HAP-1 (cell line): ENCODE results near the gene WFS1.

ENCODE experiments used
- DNase-seq, 2 experiments: peaks; one replicate each; pipeline ENCODE4 v3.0.0-alpha.2; 2016 to 2020; ENCODE audit warnings: low spot score in 2 of 2
- H3K27me3 ChIP-seq: fragments of 250-450 bp; sonication (Bioruptor Pico); 2 replicates; pipeline ENCODE4 v1.5.1; 2020; ENCODE audit warnings: low read depth, mild to moderate bottlenecking, moderate library complexity
- H3K36me3 ChIP-seq: fragments of 250-450 bp; sonication (Bioruptor Pico); replicated peaks from 2 replicates; pipeline ENCODE4 v1.5.1; 2020; ENCODE audit warnings: mild to moderate bottlenecking
- H3K4me1 ChIP-seq: fragments of 250-450 bp; sonication (Bioruptor Pico); 2 replicates; pipeline ENCODE4 v1.5.1; 2020; ENCODE audit warnings: mild to moderate bottlenecking
- H3K4me3 ChIP-seq: fragments of 250-450 bp; sonication (Bioruptor Pico); 2 replicates; pipeline ENCODE4 v1.5.1; 2020; ENCODE audit warnings: mild to moderate bottlenecking, moderate library complexity
- H3K9me3 ChIP-seq: fragments of 250-450 bp; sonication (Bioruptor Pico); 2 replicates; pipeline ENCODE4 v1.5.1; 2020; ENCODE audit warnings: mild to moderate bottlenecking, moderate library complexity
- in situ Hi-C: fragments of 300-500 bp; cut with MboI; formaldehyde crosslinking; loops from 3 replicates; pipeline ENCODE4 v1.14.3; 2020; ENCODE audit warnings: low sequenced_read_pairs, inconsistent platforms, mixed read lengths

Gene WFS1

GRCh38 chr4:6296026-6296425, 26.4 kb downstream of the WFS1 start:
- H3K36me3 ChIP-seq = no peaks in the 10 kb centered on the region
- H3K4me1 ChIP-seq = no peaks in the 10 kb centered on the region
- H3K27me3 ChIP-seq = no peaks in the 10 kb centered on the region
- in situ Hi-C loops = no loop called here
- DNase-seq = no peak
- no peaks in the 10 kb centered on the region for H3K9me3 ChIP-seq
- no peak overlapping the region for H3K4me3 ChIP-seq

- in situ Hi-C loops = no loop called here
Observed at GRCh38 chr4:6297266-6297815, 27.7 kb downstream of the WFS1 start.

GRCh38 chr4:6298035-6298434, 28.4 kb downstream of the WFS1 start:
- Histone ChIP-seq H3K4me1 (no peaks in the 10 kb centered on the region), H3K36me3 (no peaks in the 10 kb centered on the region), H3K4me3 (no peak overlapping the region), H3K9me3 (no peaks in the 10 kb centered on the region), H3K27me3 (no peaks in the 10 kb centered on the region)
- DNase-seq = no peak
- in situ Hi-C loops = no loop called here

More at GRCh38 chr4:6297266-6297815, 27.7 kb downstream of the WFS1 start:
- H3K4me1 ChIP-seq = no peaks in the 10 kb centered on the region
- no peaks in the 10 kb centered on the region for H3K27me3 ChIP-seq
- no peak for DNase-seq
- H3K36me3 ChIP-seq = no peaks in the 10 kb centered on the region
- no peak overlapping the region for H3K4me3 ChIP-seq
- H3K9me3 ChIP-seq = no peaks in the 10 kb centered on the region

- H3K36me3 ChIP-seq = no peaks in the 10 kb centered on the region
- no peaks in the 10 kb centered on the region for H3K9me3 ChIP-seq
Observed at GRCh38 chr4:6298852-6299251, 29.2 kb downstream of the WFS1 start.

GRCh38 chr4:6299875-6300274, 30.2 kb downstream of the WFS1 start:
- Histone ChIP-seq H3K27me3 (no peaks in the 10 kb centered on the region), H3K4me3 (no peak overlapping the region), H3K36me3 (no peaks in the 10 kb centered on the region), H3K9me3 (no peaks in the 10 kb centered on the region), H3K4me1 (no peaks in the 10 kb centered on the region)
- no peak for DNase-seq
- in situ Hi-C loops = no loop called here

More at GRCh38 chr4:6298852-6299251, 29.2 kb downstream of the WFS1 start:
- Histone ChIP-seq H3K4me3 (no peak overlapping the region), H3K4me1 (no peaks in the 10 kb centered on the region), H3K27me3 (no peaks in the 10 kb centered on the region)
- DNase-seq = no peak
- in situ Hi-C loops = no loop called here

GRCh38 chr4:6300359-6300758, 30.7 kb downstream of the WFS1 start:
- H3K36me3 ChIP-seq = no peaks in the 10 kb centered on the region
- no peaks in the 10 kb centered on the region for H3K4me1 ChIP-seq
- no peak for DNase-seq
- in situ Hi-C loops = no loop called here
- H3K4me3 ChIP-seq = no peak overlapping the region
- no peaks in the 10 kb centered on the region for H3K9me3 ChIP-seq
- H3K27me3 ChIP-seq = no peaks in the 10 kb centered on the region

GRCh38 chr4:6301051-6301731, 31.5 kb downstream of the WFS1 start:
- Histone ChIP-seq H3K9me3 (no peaks in the 10 kb centered on the region), H3K36me3 (no peaks in the 10 kb centered on the region), H3K27me3 (no peaks in the 10 kb centered on the region), H3K4me1 (no peaks in the 10 kb centered on the region), H3K4me3 (no peak overlapping the region)
- DNase-seq = no peak
- in situ Hi-C loops = no loop called here

GRCh38 chr4:6301732-6302442, 32.2 kb downstream of the WFS1 start:
- Histone ChIP-seq H3K27me3 (no peaks in the 10 kb centered on the region), H3K4me1 (no peaks in the 10 kb centered on the region), H3K4me3 (no peak overlapping the region), H3K36me3 (no peaks in the 10 kb centered on the region), H3K9me3 (no peaks in the 10 kb centered on the region)
- no peak for DNase-seq
- in situ Hi-C loops = no loop called here

- H3K4me1 ChIP-seq = no peaks in the 10 kb centered on the region
- H3K4me3 ChIP-seq = no peak overlapping the region
- in situ Hi-C loops = no loop called here
- no peaks in the 10 kb centered on the region for H3K36me3 ChIP-seq
- DNase-seq = no peak
- H3K9me3 ChIP-seq = no peaks in the 10 kb centered on the region
- no peaks in the 10 kb centered on the region; the same call in 1 of the 2 replicates for H3K27me3 ChIP-seq
Observed at GRCh38 chr4:6302869-6303268, 33.2 kb downstream of the WFS1 start.

- Histone ChIP-seq H3K36me3 (no peaks in the 10 kb centered on the region), H3K9me3 (peaks cover 5% of the 10 kb centered on the region; the same call in 1 of the 2 replicates)
- in situ Hi-C loops = no loop called here
Observed at GRCh38 chr4:6303943-6304342, 34.3 kb downstream of the WFS1 start.

GRCh38 chr4:6306299-6306698, 36.6 kb downstream of the WFS1 start:
- Histone ChIP-seq H3K36me3 (no peaks in the 10 kb centered on the region), H3K9me3 (peaks cover 5% of the 10 kb centered on the region; the same call in 1 of the 2 replicates), H3K27me3 (peaks cover 16% of the 10 kb centered on the region), H3K4me3 (no peak overlapping the region), H3K4me1 (no peaks in the 10 kb centered on the region)
- DNase-seq = no peak
- in situ Hi-C loops = no loop called here

More at GRCh38 chr4:6303943-6304342, 34.3 kb downstream of the WFS1 start:
- Histone ChIP-seq H3K27me3 (peaks cover 6% of the 10 kb centered on the region), H3K4me3 (no peak overlapping the region), H3K4me1 (no peaks in the 10 kb centered on the region)
- no peak for DNase-seq

- in situ Hi-C loops = no loop called here
- DNase-seq = no peak
- Histone ChIP-seq H3K36me3 (no peaks in the 10 kb centered on the region), H3K27me3 (peaks cover 16% of the 10 kb centered on the region), H3K4me3 (no peak overlapping the region), H3K4me1 (no peaks in the 10 kb centered on the region), H3K9me3 (peaks cover 5% of the 10 kb centered on the region; the same call in 1 of the 2 replicates)
Observed at GRCh38 chr4:6307230-6307629, 37.6 kb downstream of the WFS1 start.

GRCh38 chr4:6307891-6308290, 38.2 kb downstream of the WFS1 start:
- peaks cover 5% of the 10 kb centered on the region; the same call in 1 of the 2 replicates for H3K9me3 ChIP-seq
- no peak overlapping the region for H3K4me3 ChIP-seq
- no peaks in the 10 kb centered on the region for H3K4me1 ChIP-seq
- in situ Hi-C loops = no loop called here
- peaks cover 16% of the 10 kb centered on the region for H3K27me3 ChIP-seq
- DNase-seq = no peak
- H3K36me3 ChIP-seq = no peaks in the 10 kb centered on the region
